Hepatocyte (in vitro differentiated cells): ENCODE results near the gene HEXA.

Experiments
- EZH2 ChIP-seq: fragments of 200-600 bp; sonication (generic); IDR thresholded peaks from 2 replicates; pipeline ENCODE4 v1.6.1; 2016; ENCODE audit warnings: antibody characterized with exemption, mild to moderate bottlenecking, borderline replicate concordance
- TF ChIP-seq, protein P1 (sequence below): fragments of 200-600 bp; sonication (generic); IDR thresholded peaks from 2 replicates; pipeline ENCODE4 v1.5.1; 2016; ENCODE audit warnings: antibody characterized with exemption, mild to moderate bottlenecking; ENCODE audit not compliant: poor library complexity

DNA sequence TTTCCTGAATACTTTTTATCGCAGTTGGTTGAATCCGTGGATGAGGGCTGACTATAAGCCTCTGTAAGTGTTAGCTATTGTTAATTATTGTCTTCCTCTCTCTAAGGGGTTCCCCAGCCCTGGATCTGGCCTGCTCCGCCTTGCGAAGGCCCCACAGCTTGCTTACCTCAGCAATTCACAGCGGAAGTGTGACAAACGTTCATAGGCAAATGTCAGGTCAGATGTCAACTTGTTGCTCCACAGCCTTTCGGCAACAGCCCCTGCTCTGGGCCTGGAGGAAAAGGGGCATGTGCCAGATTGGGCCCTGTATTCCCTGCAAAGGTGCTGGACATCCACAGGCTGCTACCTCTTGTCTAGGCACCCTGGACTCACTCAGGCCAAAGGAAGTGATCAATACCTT is 30.5 kb downstream of the HEXA start:
- TF ChIP-seq, protein P1, sequence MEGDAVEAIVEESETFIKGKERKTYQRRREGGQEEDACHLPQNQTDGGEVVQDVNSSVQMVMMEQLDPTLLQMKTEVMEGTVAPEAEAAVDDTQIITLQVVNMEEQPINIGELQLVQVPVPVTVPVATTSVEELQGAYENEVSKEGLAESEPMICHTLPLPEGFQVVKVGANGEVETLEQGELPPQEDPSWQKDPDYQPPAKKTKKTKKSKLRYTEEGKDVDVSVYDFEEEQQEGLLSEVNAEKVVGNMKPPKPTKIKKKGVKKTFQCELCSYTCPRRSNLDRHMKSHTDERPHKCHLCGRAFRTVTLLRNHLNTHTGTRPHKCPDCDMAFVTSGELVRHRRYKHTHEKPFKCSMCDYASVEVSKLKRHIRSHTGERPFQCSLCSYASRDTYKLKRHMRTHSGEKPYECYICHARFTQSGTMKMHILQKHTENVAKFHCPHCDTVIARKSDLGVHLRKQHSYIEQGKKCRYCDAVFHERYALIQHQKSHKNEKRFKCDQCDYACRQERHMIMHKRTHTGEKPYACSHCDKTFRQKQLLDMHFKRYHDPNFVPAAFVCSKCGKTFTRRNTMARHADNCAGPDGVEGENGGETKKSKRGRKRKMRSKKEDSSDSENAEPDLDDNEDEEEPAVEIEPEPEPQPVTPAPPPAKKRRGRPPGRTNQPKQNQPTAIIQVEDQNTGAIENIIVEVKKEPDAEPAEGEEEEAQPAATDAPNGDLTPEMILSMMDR = no peak
- no peak for TF ChIP-seq EZH2
